Measurements from ENCODE around the gene MKX.

DNA sequence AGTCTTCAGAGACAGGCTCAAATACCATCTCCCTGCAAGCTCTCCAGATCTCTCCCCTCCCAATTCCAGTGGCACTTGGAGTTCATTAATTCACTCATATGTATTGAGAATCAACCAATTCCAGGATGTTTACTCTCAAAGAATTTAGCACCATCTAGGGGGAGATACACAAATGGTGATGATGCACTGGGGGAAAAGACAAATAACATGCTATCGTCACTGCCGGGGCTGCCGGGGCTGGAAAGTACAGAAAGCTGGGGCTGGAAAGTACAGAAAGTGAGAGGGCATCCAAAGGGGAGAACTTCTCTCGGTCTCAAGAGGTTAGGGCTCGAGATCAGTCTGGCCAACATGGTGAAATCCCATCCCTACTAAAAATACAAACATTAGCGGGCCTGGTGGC lies 118.7 kb downstream of the MKX start:
- TF ChIP-seq, protein P1, sequence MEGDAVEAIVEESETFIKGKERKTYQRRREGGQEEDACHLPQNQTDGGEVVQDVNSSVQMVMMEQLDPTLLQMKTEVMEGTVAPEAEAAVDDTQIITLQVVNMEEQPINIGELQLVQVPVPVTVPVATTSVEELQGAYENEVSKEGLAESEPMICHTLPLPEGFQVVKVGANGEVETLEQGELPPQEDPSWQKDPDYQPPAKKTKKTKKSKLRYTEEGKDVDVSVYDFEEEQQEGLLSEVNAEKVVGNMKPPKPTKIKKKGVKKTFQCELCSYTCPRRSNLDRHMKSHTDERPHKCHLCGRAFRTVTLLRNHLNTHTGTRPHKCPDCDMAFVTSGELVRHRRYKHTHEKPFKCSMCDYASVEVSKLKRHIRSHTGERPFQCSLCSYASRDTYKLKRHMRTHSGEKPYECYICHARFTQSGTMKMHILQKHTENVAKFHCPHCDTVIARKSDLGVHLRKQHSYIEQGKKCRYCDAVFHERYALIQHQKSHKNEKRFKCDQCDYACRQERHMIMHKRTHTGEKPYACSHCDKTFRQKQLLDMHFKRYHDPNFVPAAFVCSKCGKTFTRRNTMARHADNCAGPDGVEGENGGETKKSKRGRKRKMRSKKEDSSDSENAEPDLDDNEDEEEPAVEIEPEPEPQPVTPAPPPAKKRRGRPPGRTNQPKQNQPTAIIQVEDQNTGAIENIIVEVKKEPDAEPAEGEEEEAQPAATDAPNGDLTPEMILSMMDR (conservative IDR thresholded peaks at IDR 0.05; ENCODE audit: low read length), result no peak
- TF ChIP-seq EZH2phosphoT487 (IDR thresholded peaks at IDR 0.05; ENCODE audit: borderline replicate concordance, low read depth, low read length), result no peak
